Measurements from ENCODE around the gene FAM200C.

- TF ChIP-seq, protein P1, sequence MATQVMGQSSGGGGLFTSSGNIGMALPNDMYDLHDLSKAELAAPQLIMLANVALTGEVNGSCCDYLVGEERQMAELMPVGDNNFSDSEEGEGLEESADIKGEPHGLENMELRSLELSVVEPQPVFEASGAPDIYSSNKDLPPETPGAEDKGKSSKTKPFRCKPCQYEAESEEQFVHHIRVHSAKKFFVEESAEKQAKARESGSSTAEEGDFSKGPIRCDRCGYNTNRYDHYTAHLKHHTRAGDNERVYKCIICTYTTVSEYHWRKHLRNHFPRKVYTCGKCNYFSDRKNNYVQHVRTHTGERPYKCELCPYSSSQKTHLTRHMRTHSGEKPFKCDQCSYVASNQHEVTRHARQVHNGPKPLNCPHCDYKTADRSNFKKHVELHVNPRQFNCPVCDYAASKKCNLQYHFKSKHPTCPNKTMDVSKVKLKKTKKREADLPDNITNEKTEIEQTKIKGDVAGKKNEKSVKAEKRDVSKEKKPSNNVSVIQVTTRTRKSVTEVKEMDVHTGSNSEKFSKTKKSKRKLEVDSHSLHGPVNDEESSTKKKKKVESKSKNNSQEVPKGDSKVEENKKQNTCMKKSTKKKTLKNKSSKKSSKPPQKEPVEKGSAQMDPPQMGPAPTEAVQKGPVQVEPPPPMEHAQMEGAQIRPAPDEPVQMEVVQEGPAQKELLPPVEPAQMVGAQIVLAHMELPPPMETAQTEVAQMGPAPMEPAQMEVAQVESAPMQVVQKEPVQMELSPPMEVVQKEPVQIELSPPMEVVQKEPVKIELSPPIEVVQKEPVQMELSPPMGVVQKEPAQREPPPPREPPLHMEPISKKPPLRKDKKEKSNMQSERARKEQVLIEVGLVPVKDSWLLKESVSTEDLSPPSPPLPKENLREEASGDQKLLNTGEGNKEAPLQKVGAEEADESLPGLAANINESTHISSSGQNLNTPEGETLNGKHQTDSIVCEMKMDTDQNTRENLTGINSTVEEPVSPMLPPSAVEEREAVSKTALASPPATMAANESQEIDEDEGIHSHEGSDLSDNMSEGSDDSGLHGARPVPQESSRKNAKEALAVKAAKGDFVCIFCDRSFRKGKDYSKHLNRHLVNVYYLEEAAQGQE (IDR thresholded peaks at IDR 0.05; ENCODE audit: insufficient replicate concordance, low read depth): no peak
- TF ChIP-seq CTCF (IDR thresholded peaks at IDR 0.05; ENCODE audit: insufficient read depth, low read length): no peak
Measured at GRCh38 chr5:160445132-160445531, 45.3 kb upstream of the FAM200C start.
